Stomach (tissue), 4 donors: ENCODE measurements around the gene DHTKD1.
A peak's percentile ranks its signal among the peaks of the same experiment; 100 is the strongest.

Experiments used
- EP300 ChIP-seq: sonication (generic); formaldehyde crosslinking; IDR thresholded peaks from one replicate; pipeline ENCODE4 v1.6.1; 2017; ENCODE audit warnings: antibody characterized with exemption
- POLR2A ChIP-seq, 4 donors: fragments of 450-650 bp; IDR thresholded peaks; one replicate each; pipeline ENCODE4 v1.6.1; 2016; ENCODE audit warnings: antibody characterized with exemption in 4 of 4, control low read depth in 2 of 4, mild to moderate bottlenecking in 1 of 4, moderate library complexity in 1 of 4
- POLR2AphosphoS5 ChIP-seq, 3 donors: sonication (generic); formaldehyde crosslinking; IDR thresholded peaks; one replicate each; pipeline ENCODE4 v1.6.1; 2016; ENCODE audit warnings: antibody characterized with exemption in 3 of 3
- TF ChIP-seq, protein P1 (sequence below), 7 experiments: fragments of 450-650 bp in 4 of 7; fragments of 200-600 bp in 3 of 7; sonication (generic) in 3 of 7; IDR thresholded peaks; one replicate each; pipeline ENCODE4 v1.5.1; 2016 to 2019; ENCODE audit warnings: antibody characterized with exemption in 7 of 7, control low read depth in 2 of 7, mild to moderate bottlenecking in 1 of 7

DNA sequence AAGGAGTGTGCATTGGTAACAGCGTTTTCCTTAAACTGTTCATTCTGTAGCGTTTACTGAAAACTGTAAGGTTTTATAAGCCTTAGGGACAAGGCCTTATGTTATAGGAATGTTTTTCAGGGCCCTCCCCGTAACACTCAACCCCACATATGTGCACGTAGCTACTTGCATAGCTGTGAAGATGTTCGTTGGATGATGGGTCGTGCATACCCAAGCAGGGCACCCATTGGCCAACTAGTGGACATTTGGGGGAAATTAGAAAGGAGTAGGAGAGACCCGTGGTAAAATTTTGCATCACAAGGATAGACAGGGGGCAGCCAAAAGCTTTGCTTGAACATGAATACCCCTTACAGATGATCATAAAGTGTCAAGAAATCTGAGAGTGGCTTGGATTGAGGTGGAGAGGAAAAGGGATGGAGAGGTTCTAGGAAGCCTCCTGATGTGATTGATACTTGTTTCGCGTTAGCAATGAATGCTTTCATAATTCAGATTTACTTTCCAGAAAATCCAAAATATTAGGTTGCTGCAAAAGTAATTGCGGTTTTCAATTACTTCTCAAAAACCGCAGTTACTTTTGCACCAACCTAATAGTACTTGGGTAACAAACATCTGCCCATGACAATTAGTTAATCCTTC, 61.6 kb downstream of the DHTKD1 start:
- TF ChIP-seq POLR2A (IDR thresholded peaks at IDR 0.05) (no peak), POLR2AphosphoS5 (IDR thresholded peaks at IDR 0.05) (no peak), EP300 (no peak)
- TF ChIP-seq, protein P1, sequence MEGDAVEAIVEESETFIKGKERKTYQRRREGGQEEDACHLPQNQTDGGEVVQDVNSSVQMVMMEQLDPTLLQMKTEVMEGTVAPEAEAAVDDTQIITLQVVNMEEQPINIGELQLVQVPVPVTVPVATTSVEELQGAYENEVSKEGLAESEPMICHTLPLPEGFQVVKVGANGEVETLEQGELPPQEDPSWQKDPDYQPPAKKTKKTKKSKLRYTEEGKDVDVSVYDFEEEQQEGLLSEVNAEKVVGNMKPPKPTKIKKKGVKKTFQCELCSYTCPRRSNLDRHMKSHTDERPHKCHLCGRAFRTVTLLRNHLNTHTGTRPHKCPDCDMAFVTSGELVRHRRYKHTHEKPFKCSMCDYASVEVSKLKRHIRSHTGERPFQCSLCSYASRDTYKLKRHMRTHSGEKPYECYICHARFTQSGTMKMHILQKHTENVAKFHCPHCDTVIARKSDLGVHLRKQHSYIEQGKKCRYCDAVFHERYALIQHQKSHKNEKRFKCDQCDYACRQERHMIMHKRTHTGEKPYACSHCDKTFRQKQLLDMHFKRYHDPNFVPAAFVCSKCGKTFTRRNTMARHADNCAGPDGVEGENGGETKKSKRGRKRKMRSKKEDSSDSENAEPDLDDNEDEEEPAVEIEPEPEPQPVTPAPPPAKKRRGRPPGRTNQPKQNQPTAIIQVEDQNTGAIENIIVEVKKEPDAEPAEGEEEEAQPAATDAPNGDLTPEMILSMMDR (IDR thresholded peaks at IDR 0.05): peak in 3 of 7 experiments; percentile 6 to 29 (median 17)
